B cell (primary cell): ENCODE data around the gene MCEE. TPM values are rescaled to one million over a fixed set of nuclear protein-coding genes. Genes with fewer than 3 reads are reported as not detected.

Experiments used
- ATAC-seq: fragments of 200-7000 bp; cut with Tn5 transposase; one replicate; pipeline ENCODE4 v1.10.0; 2021; ENCODE audit warnings: low read depth, mild to moderate bottlenecking, moderate number of reproducible peaks, moderate library complexity
- CTCF ChIA-PET: fragments of 350-600 bp; sonication (Branson Sonifier 250); formaldehyde crosslinking; loops from one replicate; lab custom pipeline; 2021; ENCODE audit warnings: antibody characterized with exemption, inconsistent platforms; lab: Charles Lee
- POLR2A ChIA-PET: fragments of 350-600 bp; sonication (Branson Sonifier 250); formaldehyde crosslinking; loops from one replicate; lab custom pipeline; 2021; ENCODE audit warnings: antibody characterized with exemption; lab: Charles Lee
- DNase-seq: peaks from one replicate; pipeline ENCODE4 v3.0.0; 2013
- H2AFZ ChIP-seq: 2 replicates; pipeline ENCODE4 v1.6.1; 2012; ENCODE audit warnings: mild to moderate bottlenecking, low read depth, low read length; ENCODE audit not compliant: insufficient read depth, poor library complexity, severe bottlenecking
- H3K27ac ChIP-seq, 2 donors: 1 replicate in 1 of 2; 2 replicates in 1 of 2; pipeline ENCODE4 v1.5.1; 2012 to 2013; ENCODE audit warnings: low read length in 2 of 2, mild to moderate bottlenecking in 2 of 2, moderate library complexity in 1 of 2
- H3K27me3 ChIP-seq, 4 experiments: fragments of 200-600 bp in 1 of 4; sonication (generic) in 1 of 4; replicated peaks in 1 of 4; 1 replicate in 2 of 4; 2 replicates in 2 of 4; pipeline versions ENCODE4 v1.6.1 to v1.7.0; 2013 to 2016; ENCODE audit warnings: low read length in 3 of 4, mild to moderate bottlenecking in 2 of 4, mixed read lengths in 1 of 4, moderate library complexity in 1 of 4; ENCODE audit not compliant: insufficient read depth in 4 of 4, control insufficient read depth in 3 of 4; ENCODE audit errors: control extremely low read depth in 1 of 4
- H3K36me3 ChIP-seq, 2 experiments: replicated peaks in 1 of 2; 1 replicate in 1 of 2; 2 replicates in 1 of 2; pipeline versions ENCODE4 v1.6.1 to v1.7.1; 2013; ENCODE audit warnings: low read length in 1 of 2; ENCODE audit not compliant: insufficient read depth in 2 of 2, control insufficient read depth in 1 of 2; ENCODE audit errors: control extremely low read depth in 1 of 2, extremely low read depth in 1 of 2
- H3K4me1 ChIP-seq, 2 donors: fragments of 200-600 bp in 1 of 2; sonication (generic) in 1 of 2; 1 replicate in 1 of 2; 2 replicates in 1 of 2; pipeline versions ENCODE4 v1.5.1 to v1.6.1; 2013 to 2017; ENCODE audit warnings: low read length in 2 of 2; ENCODE audit not compliant: control insufficient read depth in 2 of 2, insufficient read depth in 2 of 2
- H3K4me2 ChIP-seq: replicated peaks from 2 replicates; pipeline ENCODE3; 2012; ENCODE audit warnings: mild to moderate bottlenecking, low read depth, low read length; ENCODE audit not compliant: poor library complexity, severe bottlenecking
- H3K4me3 ChIP-seq, 5 experiments: fragments of 200-600 bp in 1 of 5; sonication (generic) in 1 of 5; 1 replicate in 3 of 5; 2 replicates in 2 of 5; pipeline versions ENCODE4 v1.5.1 to v1.7.0; 2011 to 2016; ENCODE audit warnings: low read length in 4 of 5, mild to moderate bottlenecking in 4 of 5, low read depth in 2 of 5, control low read depth in 1 of 5, moderate library complexity in 1 of 5; ENCODE audit not compliant: insufficient read depth in 1 of 5; ENCODE audit errors: control extremely low read depth in 1 of 5, extremely low read depth in 1 of 5
- H3K79me2 ChIP-seq: fragments of 200-600 bp; sonication (generic); one replicate; pipeline ENCODE4 v1.6.0; 2016; ENCODE audit warnings: low read length; ENCODE audit not compliant: control insufficient read depth, insufficient read depth
- H3K9ac ChIP-seq: fragments of 200-600 bp; sonication (generic); 2 replicates; pipeline ENCODE4 v1.6.1; 2017; ENCODE audit warnings: mild to moderate bottlenecking, low read length, moderate library complexity
- H3K9me3 ChIP-seq, 3 donors: one replicate each; pipeline versions ENCODE4 v1.6.1 to v1.7.1; 2013; ENCODE audit warnings: low read length in 2 of 3; ENCODE audit not compliant: control insufficient read depth in 2 of 3, insufficient read depth in 1 of 3; ENCODE audit errors: control extremely low read depth in 1 of 3
- H4K20me1 ChIP-seq: 2 replicates; pipeline ENCODE4 v1.6.0; 2012; ENCODE audit warnings: mild to moderate bottlenecking, low read length; ENCODE audit not compliant: insufficient read depth, control insufficient read depth, poor library complexity, severe bottlenecking
- H3K27ac Mint-ChIP-seq: one replicate; pipeline ENCODE4 v1.8.0; 2021; ENCODE audit warnings: mixed read lengths
- H3K27me3 Mint-ChIP-seq: one replicate; pipeline ENCODE4 v1.8.0; 2021; ENCODE audit warnings: mixed read lengths
- H3K4me1 Mint-ChIP-seq: one replicate; pipeline ENCODE4 v1.8.0; 2021; ENCODE audit warnings: mixed read lengths
- H3K4me3 Mint-ChIP-seq: one replicate; pipeline ENCODE4 v1.8.0; 2021; ENCODE audit warnings: mixed read lengths
- H3K9me3 Mint-ChIP-seq: one replicate; pipeline ENCODE4 v1.8.0; 2022; ENCODE audit warnings: mixed read lengths; ENCODE audit not compliant: insufficient read depth
- CTCF ChIP-seq: fragments of 200-600 bp; IDR thresholded peaks from one replicate; pipeline ENCODE4 v1.8.0; 2022; ENCODE audit warnings: antibody characterized with exemption, mild to moderate bottlenecking
- EZH2 ChIP-seq: IDR thresholded peaks from 2 replicates; pipeline ENCODE4 v1.6.1; 2012; ENCODE audit warnings: borderline replicate concordance, low read depth, mild to moderate bottlenecking, moderate library complexity, low read length; ENCODE audit not compliant: insufficient read depth, poor library complexity, severe bottlenecking
- WGBS: methylation state at CpG from one replicate; pipeline ENCODE4 v1.1.5; 2013; ENCODE audit warnings: missing lambda C conversion rate; ENCODE audit not compliant: insufficient coverage; 5-methylcytosine and 5-hydroxymethylcytosine counted together
- intact Hi-C: fragments of 100-400 bp; cut with micrococcal nuclease; formaldehyde crosslinking; loops from one replicate; pipeline ENCODE4 v1.10.0; 2022
- polyA plus RNA-seq: library from polyadenylated mRNA; depleted of rRNA; stranded (reverse); fragments of >200 nt; gene quantifications from 2 replicates; pipeline ENCODE4 v1.2.3, GENCODE V29; 2012
- total RNA-seq, 2 donors: library from RNA; stranded (reverse); fragments of 120-200 nt in 1 of 2; gene quantifications; 1 replicate in 1 of 2; 2 replicates in 1 of 2; pipeline versions ENCODE4 v1.2.3 to v1.2.4, GENCODE V29; 2013 to 2022

The MCEE gene
- total and polyA plus RNA-seq, 2 donors (not counting 1 experiment from before 2014, with no cell fraction given): 13.1 to 17.6 TPM

- ChIA-PET POLR2A (interaction anchor here (0.6 kb wide), 1 partner anchor 1029 kb away, joined by 4 read pairs; no protein-coding TSS in a partner anchor), CTCF (interaction anchor here (0.9 kb wide), 1 partner anchor 22 kb away, joined by 3 read pairs; no protein-coding TSS in a partner anchor)
- no peak for DNase-seq
- H3K36me3 ChIP-seq: peaks cover 7 to 30% of the 10 kb centered on the region in 2 experiments
- no peak overlapping the region for H2AFZ ChIP-seq
- intact Hi-C loops: no loop called here
- H3K4me3 Mint-ChIP-seq: no peak overlapping the region
- H3K27ac ChIP-seq: no peak overlapping the region
- H3K9me3 Mint-ChIP-seq: no peaks in the 10 kb centered on the region
- no peaks in the 10 kb centered on the region for H3K27me3 Mint-ChIP-seq
- H3K27ac Mint-ChIP-seq: no peak overlapping the region
- H3K27me3 ChIP-seq: no peaks in the 10 kb centered on the region
- peaks cover 4% of the 10 kb centered on the region for H3K79me2 ChIP-seq
- no peaks in the 10 kb centered on the region for H3K9me3 ChIP-seq
- H3K4me1 ChIP-seq: no peaks in the 10 kb centered on the region
- H3K4me3 ChIP-seq: no peak overlapping the region
- no peak overlapping the region for H3K4me2 ChIP-seq
- peaks cover 2% of the 10 kb centered on the region for H3K4me1 Mint-ChIP-seq
- H4K20me1 ChIP-seq: no peaks in the 10 kb centered on the region
- no peak overlapping the region for H3K9ac ChIP-seq
- TF ChIP-seq EZH2 (no peak), CTCF (no peak)
- no peak for ATAC-seq
- WGBS: 96% methylated on average over 6 of the region's 7 CpGs
Observed at GRCh38 chr2:71122387-71123298, 7.4 kb downstream of the MCEE start.

GRCh38 chr2:71121479-71121878, 8.6 kb downstream of the MCEE start:
- H3K9me3 ChIP-seq: no peaks in the 10 kb centered on the region
- ChIA-PET POLR2A (no interaction called here), CTCF (interaction anchor here (0.9 kb wide), 1 partner anchor 35 kb away, joined by 3 read pairs; no protein-coding TSS in a partner anchor)
- TF ChIP-seq CTCF: no peak
- no peak for TF ChIP-seq EZH2
- no peak overlapping the region for H3K9ac ChIP-seq
- H2AFZ ChIP-seq: no peak overlapping the region
- H3K4me1 ChIP-seq: no peaks in the 10 kb centered on the region
- H3K27me3 ChIP-seq: no peaks in the 10 kb centered on the region
- no peak overlapping the region for H3K4me2 ChIP-seq
- intact Hi-C loops: no loop called here
- Mint-ChIP-seq H3K27ac (no peak overlapping the region), H3K4me3 (no peak overlapping the region), H3K9me3 (no peaks in the 10 kb centered on the region), H3K27me3 (no peaks in the 10 kb centered on the region), H3K4me1 (no peaks in the 10 kb centered on the region)
- H3K27ac ChIP-seq: no peak overlapping the region
- no peak for DNase-seq
- no peak for ATAC-seq
- H3K4me3 ChIP-seq: no peak overlapping the region
- no CpG with 5 or more reads among the region's 1 CpG for WGBS
- no peaks in the 10 kb centered on the region for H4K20me1 ChIP-seq
- peaks cover 9 to 30% of the 10 kb centered on the region in 2 experiments for H3K36me3 ChIP-seq
- H3K79me2 ChIP-seq: peaks cover 4% of the 10 kb centered on the region
